ENCODE measurements around the gene CCT4. TPM values are rescaled to one million over a fixed set of nuclear protein-coding genes. Genes with fewer than 3 reads are reported as not detected.
"Not testable (repeated sequence)": the region's sequence is repeated elsewhere in the genome, so short reads cannot be mapped to it uniquely, and the experiment has no call there.

Gene CCT4
- total RNA-seq, 1 experiment from 2014 or later = 345 TPM

GRCh38 chr2:61898810-61899209, 10.4 kb upstream of the CCT4 start (continued):
- no peak for TF ChIP-seq USF2 (CRISPR knock-in tag; IDR thresholded peaks at IDR 0.05)
- TF ChIP-seq MLX (CRISPR knock-in tag; IDR thresholded peaks at IDR 0.05) = no peak

GRCh38 chr2:61887717-61888266, 664 bp downstream of the CCT4 start:
- no peak for TF ChIP-seq ZNF423 (CRISPR knock-in tag; IDR thresholded peaks at IDR 0.05)
- TF ChIP-seq ZNF281 (CRISPR knock-in tag; IDR thresholded peaks at IDR 0.05) = 0 out of 2 replicates have a peak, but pooled peaks have one; percentile 8
- TF ChIP-seq FOXJ3 (CRISPR knock-in tag; IDR thresholded peaks at IDR 0.05; ENCODE audit: borderline replicate concordance) = no peak
- H3K27me3 Mint-ChIP-seq (ENCODE audit: low read depth) = no peaks in the 10 kb centered on the region
- POLR2A ChIA-PET = no interaction called here

GRCh38 chr2:61885896-61886603, 2.4 kb downstream of the CCT4 start:
- Mint-ChIP-seq H3K36me3 (peaks cover 62% of the 10 kb centered on the region), H3K27ac (peak overlapping the region; percentile 78), H3K9me3 (no peaks in the 10 kb centered on the region), H3K4me1 (peaks cover 19% of the 10 kb centered on the region), H3K4me3 (peak overlapping the region; percentile 99), H3K27me3 (ENCODE audit: low read depth) (no peaks in the 10 kb centered on the region)
- TF ChIP-seq ETV6 (CRISPR knock-in tag; IDR thresholded peaks at IDR 0.05) = no peak
- no peak for TF ChIP-seq E2F4 (CRISPR knock-in tag; IDR thresholded peaks at IDR 0.05; ENCODE audit: borderline replicate concordance, low read depth)
- ChIA-PET CTCF (no interaction called here), POLR2A (no interaction called here)
- DNase-seq (ENCODE audit: low spot score) (no peak), ATAC-seq (no peak)

More at GRCh38 chr2:61887717-61888266, 664 bp downstream of the CCT4 start:
- Mint-ChIP-seq H3K4me3 (peak overlapping the region; percentile 99), H3K36me3 (peaks cover 47% of the 10 kb centered on the region), H3K27ac (peak overlapping the region; percentile 98), H3K9me3 (no peaks in the 10 kb centered on the region), H3K4me1 (peaks cover 19% of the 10 kb centered on the region)
- no peak for DNase-seq (ENCODE audit: low spot score)
- 0 out of 2 replicates have a peak, but pooled peaks have one; percentile 5 for ATAC-seq
- CTCF ChIA-PET = no interaction called here

GRCh38 chr2:61882850-61883249, 5.6 kb downstream of the CCT4 start:
- no peak for DNase-seq (ENCODE audit: low spot score)
- POLR2A ChIA-PET = interaction anchor here (0.7 kb wide), 1 partner anchor 435 kb away, joined by 3 read pairs; no protein-coding TSS in a partner anchor

GRCh38 chr2:61879351-61879750, 9.1 kb downstream of the CCT4 start:
- CTCF ChIA-PET; H3K9me3 Mint-ChIP-seq; H3K27me3 Mint-ChIP-seq (ENCODE audit: low read depth); ATAC-seq; POLR2A ChIA-PET; DNase-seq (ENCODE audit: low spot score); H3K27ac Mint-ChIP-seq; H3K4me1 Mint-ChIP-seq; H3K4me3 Mint-ChIP-seq: not testable (repeated sequence)
- peaks cover 85% of the 10 kb centered on the region for H3K36me3 Mint-ChIP-seq

More at GRCh38 chr2:61882850-61883249, 5.6 kb downstream of the CCT4 start:
- no peak for ATAC-seq
- Mint-ChIP-seq H3K4me1 (peaks cover 16% of the 10 kb centered on the region), H3K27ac (no peak overlapping the region), H3K4me3 (no peak overlapping the region), H3K9me3 (no peaks in the 10 kb centered on the region), H3K36me3 (peaks cover 85% of the 10 kb centered on the region), H3K27me3 (ENCODE audit: low read depth) (no peaks in the 10 kb centered on the region)
- TF ChIP-seq MLX (CRISPR knock-in tag; IDR thresholded peaks at IDR 0.05) (no peak), TP53 (CRISPR knock-in tag; IDR thresholded peaks at IDR 0.05) (no peak), KAT7 (CRISPR knock-in tag; IDR thresholded peaks at IDR 0.05; ENCODE audit: borderline replicate concordance) (no peak), ZNF121 (CRISPR knock-in tag; IDR thresholded peaks at IDR 0.05) (no peak), ATF1 (CRISPR knock-in tag; IDR thresholded peaks at IDR 0.05) (no peak), JUN (CRISPR knock-in tag; IDR thresholded peaks at IDR 0.05) (no peak), E2F4 (CRISPR knock-in tag; IDR thresholded peaks at IDR 0.05; ENCODE audit: borderline replicate concordance, low read depth) (no peak)
- CTCF ChIA-PET = no interaction called here

Data from WTC11 (cell line).